NCI-H2081 treated with DMSO at 0.1 percent for 48 hours (cell line): Measurements from ENCODE around the gene DUSP23.
A peak's percentile ranks its signal among the peaks of the same experiment; 100 is the strongest.

ENCODE experiments used
- DNase-seq: peaks from one replicate; lab custom pipeline; 2025; lab: John Stamatoyannopoulos, UW

Gene DUSP23

GRCh38 chr1:159780583-159781582, at the start of gene DUSP23:
DUSP23 (plus strand) TSS chr1:159780962; CDS start chr1:159781101, 139 bp downstream.
- peak; percentile 93 for DNase-seq

GRCh38 chr1:159737238-159737916, 43.4 kb upstream of the DUSP23 start:
- DNase-seq, result no peak

GRCh38 chr1:159743651-159744410, 36.9 kb upstream of the DUSP23 start:
- no peak for DNase-seq

- DNase-seq, result no peak
Measured at GRCh38 chr1:159746666-159747065, 34.1 kb upstream of the DUSP23 start.

GRCh38 chr1:159748370-159748769, 32.4 kb upstream of the DUSP23 start:
- DNase-seq, result no peak

GRCh38 chr1:159749630-159750029, 31.1 kb upstream of the DUSP23 start:
- no peak for DNase-seq

GRCh38 chr1:159750621-159751020, 30.1 kb upstream of the DUSP23 start:
- no peak for DNase-seq

GRCh38 chr1:159751031-159751430, 29.7 kb upstream of the DUSP23 start:
- DNase-seq, result no peak

GRCh38 chr1:159752135-159752580, 28.6 kb upstream of the DUSP23 start:
- no peak for DNase-seq

GRCh38 chr1:159753386-159753785, 27.4 kb upstream of the DUSP23 start:
- no peak for DNase-seq

GRCh38 chr1:159755451-159756007, 25.2 kb upstream of the DUSP23 start:
- DNase-seq, result no peak

GRCh38 chr1:159756397-159756796, 24.4 kb upstream of the DUSP23 start:
- DNase-seq, result no peak

GRCh38 chr1:159763686-159764085, 17.1 kb upstream of the DUSP23 start:
- no peak for DNase-seq

- no peak for DNase-seq
Measured at GRCh38 chr1:159765806-159766205, 15.0 kb upstream of the DUSP23 start.

- no peak for DNase-seq
Measured at GRCh38 chr1:159771127-159771895, 9.5 kb upstream of the DUSP23 start.

GRCh38 chr1:159774465-159774864, 6.3 kb upstream of the DUSP23 start:
- DNase-seq, result no peak

GRCh38 chr1:159775716-159776115, 5.0 kb upstream of the DUSP23 start:
- no peak for DNase-seq

- no peak for DNase-seq
Measured at GRCh38 chr1:159778266-159778665, 2.5 kb upstream of the DUSP23 start.

GRCh38 chr1:159779403-159779851, 1.3 kb upstream of the DUSP23 start:
- no peak for DNase-seq

GRCh38 chr1:159781992-159782391, 1.2 kb downstream of the DUSP23 start:
- no peak for DNase-seq

- no peak for DNase-seq
Measured at GRCh38 chr1:159783724-159784123, 3.0 kb downstream of the DUSP23 start.
